SK-N-SH (cell line): ENCODE results near the gene MASP1. TPM values are rescaled to one million over a fixed set of nuclear protein-coding genes. Genes with fewer than 3 reads are reported as not detected.

Experiments used
- CTCF ChIA-PET: fragments of 300-600, 350-600 bp; formaldehyde crosslinking; extraction: SDS; loops from one replicate; lab custom pipeline; 2021; lab: Yijun Ruan, JAX
- POLR2A ChIA-PET: fragments of 350-600 bp; sonication (Branson Sonifier 250); formaldehyde crosslinking; extraction: SDS; loops from one replicate; lab custom pipeline; 2020; ENCODE audit warnings: antibody characterized with exemption, inconsistent platforms; lab: Yijun Ruan, JAX
- DNase-seq: peaks from one replicate; pipeline ENCODE4 v3.0.0; 2012
- H2AFZ ChIP-seq: fragments of 200-600 bp; sonication (generic); 2 replicates; pipeline ENCODE4 v1.8.1; 2016; ENCODE audit warnings: antibody characterized with exemption, mild to moderate bottlenecking, low read depth
- H3F3A ChIP-seq: fragments of 200-600 bp; sonication (generic); replicated peaks from 2 replicates; pipeline ENCODE3; 2016; ENCODE audit warnings: antibody characterized with exemption, mild to moderate bottlenecking; ENCODE audit not compliant: insufficient read depth
- H3K27ac ChIP-seq, 2 experiments: fragments of 200-500 bp in 1 of 2; fragments of 200-600 bp in 1 of 2; sonication (Bioruptor generic) in 1 of 2; sonication (generic), shearing (Covaris generic) in 1 of 2; 2 replicates each; pipeline versions ENCODE4 v1.5.1 to v1.6.1; 2014 to 2016; ENCODE audit warnings: low read depth in 2 of 2, inconsistent platforms in 1 of 2, low read length in 1 of 2, mild to moderate bottlenecking in 1 of 2, mixed read lengths in 1 of 2
- H3K27me3 ChIP-seq: fragments of 200-600 bp; sonication (generic), shearing (Covaris generic); 2 replicates; pipeline ENCODE4 v1.6.1; 2016; ENCODE audit warnings: mixed run types; ENCODE audit not compliant: insufficient read depth
- H3K36me3 ChIP-seq, 2 experiments: fragments of 200-500 bp in 1 of 2; fragments of 200-600 bp in 1 of 2; sonication (Bioruptor generic) in 1 of 2; sonication (generic) in 1 of 2; replicated peaks in 1 of 2; 2 replicates each; pipeline versions ENCODE3 to v1.5.1; 2014 to 2016; ENCODE audit warnings: low read length in 1 of 2, mild to moderate bottlenecking in 1 of 2; ENCODE audit not compliant: insufficient read depth in 2 of 2, control insufficient read depth in 1 of 2
- H3K4me1 ChIP-seq, 2 experiments: fragments of 200-500 bp in 1 of 2; fragments of 200-600 bp in 1 of 2; sonication (Bioruptor generic) in 1 of 2; sonication (generic), shearing (Covaris generic) in 1 of 2; 2 replicates each; pipeline versions ENCODE4 v1.5.1 to v1.6.1; 2014 to 2016; ENCODE audit warnings: low read depth in 1 of 2, low read length in 1 of 2, mixed run types in 1 of 2; ENCODE audit not compliant: insufficient read depth in 2 of 2, control insufficient read depth in 1 of 2
- H3K4me2 ChIP-seq: fragments of 200-600 bp; sonication (generic), shearing (Covaris generic); 2 replicates; pipeline ENCODE4 v1.6.1; 2017; ENCODE audit warnings: mixed run types
- H3K4me3 ChIP-seq, 2 experiments: fragments of 200-500 bp in 1 of 2; fragments of 200-600 bp in 1 of 2; sonication (Bioruptor generic) in 1 of 2; sonication (generic), shearing (Covaris generic) in 1 of 2; 2 replicates each; pipeline versions ENCODE4 v1.5.1 to v1.8.1; 2014 to 2016; ENCODE audit warnings: low read depth in 2 of 2, inconsistent platforms in 1 of 2, low read length in 1 of 2, mild to moderate bottlenecking in 1 of 2, mixed read lengths in 1 of 2, moderate library complexity in 1 of 2
- H3K79me2 ChIP-seq: fragments of 200-600 bp; sonication (generic); 2 replicates; pipeline ENCODE4 v1.8.1; 2017; ENCODE audit warnings: mild to moderate bottlenecking; ENCODE audit not compliant: insufficient read depth
- H3K9ac ChIP-seq: fragments of 200-600 bp; sonication (generic); 2 replicates; pipeline ENCODE4 v1.6.1; 2017; ENCODE audit warnings: mixed run types
- H3K9me2 ChIP-seq: fragments of 200-600 bp; sonication (generic); 2 replicates; pipeline ENCODE4 v1.6.1; 2017; ENCODE audit warnings: mixed run types
- H3K9me3 ChIP-seq: fragments of 200-600 bp; sonication (generic); 2 replicates; pipeline ENCODE4 v1.6.1; 2017; ENCODE audit warnings: mixed run types, mild to moderate bottlenecking, moderate library complexity
- H4K20me1 ChIP-seq: fragments of 200-600 bp; sonication (generic); 2 replicates; pipeline ENCODE4 v1.6.1; 2017; ENCODE audit warnings: mild to moderate bottlenecking, mixed run types; ENCODE audit not compliant: insufficient read depth
- CHD2 ChIP-seq: fragments of 150-350 bp; IDR thresholded peaks from 2 replicates; pipeline ENCODE4 v1.6.1; 2018; ENCODE audit warnings: low read length; ENCODE audit not compliant: partially characterized antibody
- FOXM1 ChIP-seq: IDR thresholded peaks from 2 replicates; pipeline ENCODE4 v1.4.0; 2012; ENCODE audit warnings: low read depth, mild to moderate bottlenecking
- JUND ChIP-seq: IDR thresholded peaks from 2 replicates; pipeline ENCODE4 v1.4.0; 2012
- POLR2AphosphoS5 ChIP-seq: IDR thresholded peaks from 2 replicates; pipeline ENCODE4 v1.6.1; 2012; ENCODE audit warnings: low read depth, low read length
- SMC3 ChIP-seq: IDR thresholded peaks from 2 replicates; pipeline ENCODE4 v1.6.1; 2012; ENCODE audit warnings: low read depth, low read length, improper control_type of control experiment
- TAF1 ChIP-seq: IDR thresholded peaks from 2 replicates; pipeline ENCODE4 v1.6.1; 2012; ENCODE audit warnings: low read depth, mild to moderate bottlenecking, low read length, moderate library complexity, borderline replicate concordance
- WGBS: methylation state at CpG from one replicate; pipeline ENCODE4 v1.1.6; 2017; ENCODE audit warnings: low lambda C conversion rate; 5-methylcytosine and 5-hydroxymethylcytosine counted together
- polyA plus RNA-seq, 3 experiments: library from polyadenylated mRNA; depleted of rRNA; stranded (reverse); fragments of >200 nt; gene quantifications; 2 replicates each; pipeline ENCODE4 v1.2.3, GENCODE V29; 2012
- TF ChIP-seq, protein P1 (sequence below): fragments of 200-600 bp; sonication (generic); IDR thresholded peaks from 2 replicates; pipeline ENCODE4 v1.6.1; 2017; ENCODE audit warnings: antibody characterized with exemption, mild to moderate bottlenecking, moderate library complexity
- TF ChIP-seq, protein P2 (sequence below): fragments of 150-350 bp; IDR thresholded peaks from 2 replicates; pipeline ENCODE4 v1.6.1; 2016; ENCODE audit warnings: mild to moderate bottlenecking, low read depth, low read length
- TF ChIP-seq, protein P3 (sequence below): fragments of 150-350 bp; IDR thresholded peaks from 2 replicates; pipeline ENCODE4 v1.6.1; 2017; ENCODE audit warnings: antibody characterized with exemption, low read length, low read depth, borderline replicate concordance
- TF ChIP-seq, protein P4 (sequence below): IDR thresholded peaks from 2 replicates; pipeline ENCODE4 v1.4.0; 2012; ENCODE audit warnings: low read depth, borderline replicate concordance

Gene MASP1
- polyA plus RNA-seq, 1 of the 3 experiments (the other 2 are of a cell fraction) = not detected

DNA sequence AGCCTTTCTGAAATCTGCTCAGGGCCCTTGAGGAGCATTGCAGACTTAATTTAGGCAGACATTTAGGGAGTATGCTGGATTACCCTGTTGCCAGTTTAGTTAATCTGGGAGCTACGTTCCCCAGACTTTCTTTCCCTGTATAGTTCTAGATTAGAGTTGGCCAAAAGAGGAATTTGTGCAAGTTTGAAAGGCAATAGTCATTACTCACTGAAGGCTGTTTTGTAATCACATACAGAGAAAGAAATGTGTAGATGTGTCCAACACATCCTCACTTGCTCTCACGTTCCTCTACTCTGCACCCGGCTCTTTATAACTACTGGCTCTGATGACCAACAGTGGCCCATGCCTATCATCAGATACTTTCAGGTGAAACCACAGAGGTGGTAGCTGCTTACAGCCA is 24.2 kb downstream of the MASP1 start (continued):
- TF ChIP-seq, protein P1, sequence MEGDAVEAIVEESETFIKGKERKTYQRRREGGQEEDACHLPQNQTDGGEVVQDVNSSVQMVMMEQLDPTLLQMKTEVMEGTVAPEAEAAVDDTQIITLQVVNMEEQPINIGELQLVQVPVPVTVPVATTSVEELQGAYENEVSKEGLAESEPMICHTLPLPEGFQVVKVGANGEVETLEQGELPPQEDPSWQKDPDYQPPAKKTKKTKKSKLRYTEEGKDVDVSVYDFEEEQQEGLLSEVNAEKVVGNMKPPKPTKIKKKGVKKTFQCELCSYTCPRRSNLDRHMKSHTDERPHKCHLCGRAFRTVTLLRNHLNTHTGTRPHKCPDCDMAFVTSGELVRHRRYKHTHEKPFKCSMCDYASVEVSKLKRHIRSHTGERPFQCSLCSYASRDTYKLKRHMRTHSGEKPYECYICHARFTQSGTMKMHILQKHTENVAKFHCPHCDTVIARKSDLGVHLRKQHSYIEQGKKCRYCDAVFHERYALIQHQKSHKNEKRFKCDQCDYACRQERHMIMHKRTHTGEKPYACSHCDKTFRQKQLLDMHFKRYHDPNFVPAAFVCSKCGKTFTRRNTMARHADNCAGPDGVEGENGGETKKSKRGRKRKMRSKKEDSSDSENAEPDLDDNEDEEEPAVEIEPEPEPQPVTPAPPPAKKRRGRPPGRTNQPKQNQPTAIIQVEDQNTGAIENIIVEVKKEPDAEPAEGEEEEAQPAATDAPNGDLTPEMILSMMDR = no peak
- TF ChIP-seq, protein P2, sequence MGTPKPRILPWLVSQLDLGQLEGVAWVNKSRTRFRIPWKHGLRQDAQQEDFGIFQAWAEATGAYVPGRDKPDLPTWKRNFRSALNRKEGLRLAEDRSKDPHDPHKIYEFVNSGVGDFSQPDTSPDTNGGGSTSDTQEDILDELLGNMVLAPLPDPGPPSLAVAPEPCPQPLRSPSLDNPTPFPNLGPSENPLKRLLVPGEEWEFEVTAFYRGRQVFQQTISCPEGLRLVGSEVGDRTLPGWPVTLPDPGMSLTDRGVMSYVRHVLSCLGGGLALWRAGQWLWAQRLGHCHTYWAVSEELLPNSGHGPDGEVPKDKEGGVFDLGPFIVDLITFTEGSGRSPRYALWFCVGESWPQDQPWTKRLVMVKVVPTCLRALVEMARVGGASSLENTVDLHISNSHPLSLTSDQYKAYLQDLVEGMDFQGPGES = no peak
- TF ChIP-seq FOXM1 = no peak

DNA sequence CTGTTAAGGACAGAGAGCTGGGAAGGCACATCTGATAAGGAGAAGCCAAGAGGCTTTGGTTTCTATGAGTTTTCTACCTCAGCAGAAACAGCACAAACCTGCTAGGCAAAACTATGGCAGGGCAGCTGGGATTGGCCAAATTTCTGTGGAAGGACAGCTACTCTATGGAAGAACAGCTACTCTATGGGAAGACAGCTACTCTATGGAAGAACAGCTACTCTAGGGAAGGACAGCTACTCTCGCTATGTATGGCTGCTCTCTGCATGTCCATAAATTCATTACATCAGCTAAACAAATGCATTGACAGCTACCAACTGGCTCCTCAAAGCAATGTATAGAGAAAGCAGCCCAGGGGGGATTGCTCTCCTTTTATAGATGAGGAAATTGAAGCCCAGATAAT is 24.8 kb downstream of the MASP1 start:
- no peaks in the 10 kb centered on the region for H3K9me3 ChIP-seq
- POLR2A ChIA-PET = no interaction called here
- H3K4me2 ChIP-seq = no peak overlapping the region
- no peak for DNase-seq
- no peaks in the 10 kb centered on the region for H3K79me2 ChIP-seq
- H3K4me3 ChIP-seq = no peak overlapping the region
- no peak overlapping the region for H3K9ac ChIP-seq
- TF ChIP-seq POLR2AphosphoS5 (no peak), TAF1 (no peak)
- CTCF ChIA-PET = no interaction called here
- no peaks in the 10 kb centered on the region; the same call in 1 of the 2 replicates for H3K27me3 ChIP-seq
- no peaks in the 10 kb centered on the region for H4K20me1 ChIP-seq
- H2AFZ ChIP-seq = no peak overlapping the region
- H3K9me2 ChIP-seq = no peaks in the 10 kb centered on the region
- no CpG with 5 or more reads among the region's 1 CpG for WGBS
- H3K36me3 ChIP-seq = no peaks in the 10 kb centered on the region
- no peaks in the 10 kb centered on the region for H3F3A ChIP-seq
- H3K27ac ChIP-seq = no peak overlapping the region
- no peaks in the 10 kb centered on the region for H3K4me1 ChIP-seq

DNA sequence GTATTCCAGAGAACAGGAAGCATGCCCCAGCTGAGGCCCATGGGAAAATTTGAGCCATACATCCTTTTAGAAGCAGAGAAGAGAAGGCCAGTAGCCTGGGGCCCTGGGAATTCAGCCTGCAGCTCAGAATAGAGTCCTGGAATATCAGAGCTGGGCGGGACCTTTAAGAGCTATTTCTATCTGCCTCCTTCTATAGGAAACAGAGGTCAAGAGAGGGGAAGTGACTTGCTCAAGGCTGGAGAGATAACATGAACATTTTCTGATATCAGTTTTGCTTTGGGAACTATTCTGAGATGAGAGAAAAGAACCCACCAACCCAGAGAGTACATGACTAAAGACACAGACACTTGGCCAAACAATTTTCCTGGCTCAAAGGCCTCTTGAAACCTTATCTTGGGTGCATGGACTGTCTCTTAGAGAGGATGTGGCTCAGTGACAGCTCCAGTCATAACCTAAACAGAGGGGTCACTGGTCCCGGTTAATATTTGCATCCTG is 26.0 kb downstream of the MASP1 start:
- no peak for TF ChIP-seq JUND
- TF ChIP-seq, protein P3, sequence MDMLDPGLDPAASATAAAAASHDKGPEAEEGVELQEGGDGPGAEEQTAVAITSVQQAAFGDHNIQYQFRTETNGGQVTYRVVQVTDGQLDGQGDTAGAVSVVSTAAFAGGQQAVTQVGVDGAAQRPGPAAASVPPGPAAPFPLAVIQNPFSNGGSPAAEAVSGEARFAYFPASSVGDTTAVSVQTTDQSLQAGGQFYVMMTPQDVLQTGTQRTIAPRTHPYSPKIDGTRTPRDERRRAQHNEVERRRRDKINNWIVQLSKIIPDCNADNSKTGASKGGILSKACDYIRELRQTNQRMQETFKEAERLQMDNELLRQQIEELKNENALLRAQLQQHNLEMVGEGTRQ = no peak
- TF ChIP-seq SMC3 = no peak
- no peak for TF ChIP-seq TAF1
- no peak for TF ChIP-seq CHD2
- TF ChIP-seq, protein P4, sequence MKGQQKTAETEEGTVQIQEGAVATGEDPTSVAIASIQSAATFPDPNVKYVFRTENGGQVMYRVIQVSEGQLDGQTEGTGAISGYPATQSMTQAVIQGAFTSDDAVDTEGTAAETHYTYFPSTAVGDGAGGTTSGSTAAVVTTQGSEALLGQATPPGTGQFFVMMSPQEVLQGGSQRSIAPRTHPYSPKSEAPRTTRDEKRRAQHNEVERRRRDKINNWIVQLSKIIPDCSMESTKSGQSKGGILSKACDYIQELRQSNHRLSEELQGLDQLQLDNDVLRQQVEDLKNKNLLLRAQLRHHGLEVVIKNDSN = no peak
- Histone ChIP-seq H2AFZ (no peak overlapping the region), H3K4me2 (no peak overlapping the region), H3K4me1 (no peaks in the 10 kb centered on the region), H3F3A (no peaks in the 10 kb centered on the region), H3K36me3 (no peaks in the 10 kb centered on the region), H3K9me3 (no peaks in the 10 kb centered on the region), H3K79me2 (no peaks in the 10 kb centered on the region), H3K9ac (no peak overlapping the region), H4K20me1 (no peaks in the 10 kb centered on the region), H3K27ac (no peak overlapping the region), H3K27me3 (no peaks in the 10 kb centered on the region), H3K4me3 (no peak overlapping the region), H3K9me2 (no peaks in the 10 kb centered on the region)
- no peak for DNase-seq
- ChIA-PET POLR2A (no interaction called here), CTCF (interaction anchor here (0.8 to 1.6 kb wide), 2 partner anchors 45 to 449 kb away, joined by 3 to 5 read pairs; no protein-coding TSS in a partner anchor)
- 4% methylated on average over 2 of the region's 2 CpGs for WGBS
